Suprapubic skin (tissue), 4 donors: ENCODE measurements around the gene ANKRD13D. TPM values are rescaled to one million over a fixed set of nuclear protein-coding genes. Genes with fewer than 3 reads are reported as not detected.

ENCODE experiments used
- DNase-seq, 2 donors: peaks; one replicate each; pipeline ENCODE4 v3.0.0-alpha.2; 2019; ENCODE audit warnings: low spot score in 2 of 2
- H3K27ac ChIP-seq: fragments of 200-600 bp; sonication (generic); one replicate; pipeline ENCODE4 v1.5.1; 2019
- H3K27me3 ChIP-seq: fragments of 200-600 bp; sonication (generic); one replicate; pipeline ENCODE4 v1.5.1; 2019
- H3K36me3 ChIP-seq: fragments of 200-600 bp; sonication (generic); one replicate; pipeline ENCODE4 v1.5.1; 2019
- H3K4me1 ChIP-seq: fragments of 200-600 bp; sonication (generic); one replicate; pipeline ENCODE4 v1.5.1; 2019
- H3K4me3 ChIP-seq: fragments of 200-600 bp; sonication (generic); one replicate; pipeline ENCODE4 v1.5.1; 2019; ENCODE audit warnings: mild to moderate bottlenecking
- H3K9me3 ChIP-seq: fragments of 200-600 bp; sonication (generic); one replicate; pipeline ENCODE4 v1.5.1; 2019
- CTCF ChIP-seq, 2 donors: fragments of 200-600 bp in 1 of 2; fragments of 450-650 bp in 1 of 2; sonication (generic) in 1 of 2; IDR thresholded peaks; one replicate each; pipeline ENCODE4 v1.5.1; 2016 to 2019; ENCODE audit warnings: antibody characterized with exemption in 2 of 2, mild to moderate bottlenecking in 1 of 2, moderate library complexity in 1 of 2
- EP300 ChIP-seq: sonication (generic); formaldehyde crosslinking; IDR thresholded peaks from one replicate; pipeline ENCODE4 v1.6.1; 2017; ENCODE audit warnings: antibody characterized with exemption
- POLR2A ChIP-seq, 2 donors: fragments of 450-650 bp; IDR thresholded peaks; one replicate each; pipeline ENCODE4 v1.6.1; 2017; ENCODE audit warnings: antibody characterized with exemption in 2 of 2, mild to moderate bottlenecking in 2 of 2, moderate library complexity in 2 of 2
- POLR2AphosphoS5 ChIP-seq, 3 donors: sonication (generic); formaldehyde crosslinking; IDR thresholded peaks; one replicate each; pipeline ENCODE4 v1.6.1; 2017; ENCODE audit warnings: antibody characterized with exemption in 3 of 3
- WGBS: methylation state at CpG from one replicate; pipeline ENCODE4 v1.1.5; 2018; 5-methylcytosine and 5-hydroxymethylcytosine counted together
- total RNA-seq, 4 donors: library from RNA; depleted of rRNA; stranded (reverse); fragments of >200 nt; gene quantifications; one replicate each; pipeline ENCODE4 v1.1.0, GENCODE V29; 2016

The ANKRD13D gene
- total RNA-seq, 4 donors from 2014 or later, result 55.7 to 154 (median 77.2) TPM

- Histone ChIP-seq H3K27ac (peak overlapping the region; percentile 91), H3K27me3 (no peaks in the 10 kb centered on the region), H3K36me3 (peaks cover 37% of the 10 kb centered on the region), H3K4me1 (peaks cover 72% of the 10 kb centered on the region), H3K4me3 (peak overlapping the region; percentile 42), H3K9me3 (no peaks in the 10 kb centered on the region)
- DNase-seq, result peak; percentile 94 to 95
- 2% methylated on average over 7 of the region's 24 CpGs for WGBS
- TF ChIP-seq POLR2A (IDR thresholded peaks at IDR 0.05) (no peak), CTCF (IDR thresholded peaks at IDR 0.05) (no peak), EP300 (no peak), POLR2AphosphoS5 (IDR thresholded peaks at IDR 0.05) (no peak)
Measured at GRCh38 chr11:67277231-67277961, 11.7 kb upstream of the ANKRD13D start.

GRCh38 chr11:67278135-67278938 lies 10.8 kb upstream of the ANKRD13D start:
- Histone ChIP-seq H3K9me3 (no peaks in the 10 kb centered on the region), H3K27ac (peak overlapping the region; percentile 91), H3K36me3 (peaks cover 47% of the 10 kb centered on the region), H3K27me3 (no peaks in the 10 kb centered on the region), H3K4me1 (peaks cover 62% of the 10 kb centered on the region), H3K4me3 (peak overlapping the region; percentile 42)
- 71% methylated on average over 1 of the region's 14 CpGs for WGBS
- TF ChIP-seq POLR2AphosphoS5 (IDR thresholded peaks at IDR 0.05) (no peak), POLR2A (IDR thresholded peaks at IDR 0.05) (no peak), EP300 (no peak)
- peak in 1 of 2 donors; percentile 59 for DNase-seq

GRCh38 chr11:67278939-67279588 lies 10.0 kb upstream of the ANKRD13D start:
- no peak overlapping the region for H3K4me3 ChIP-seq
- H3K27ac ChIP-seq, result peak overlapping the region; percentile 91
- no peak for TF ChIP-seq POLR2AphosphoS5 (IDR thresholded peaks at IDR 0.05)
- no peak for TF ChIP-seq POLR2A (IDR thresholded peaks at IDR 0.05)
- TF ChIP-seq CTCF (IDR thresholded peaks at IDR 0.05), result no peak
- no peak for TF ChIP-seq EP300
- H3K27me3 ChIP-seq, result no peaks in the 10 kb centered on the region
- no peaks in the 10 kb centered on the region for H3K9me3 ChIP-seq
- peaks cover 54% of the 10 kb centered on the region for H3K36me3 ChIP-seq
- H3K4me1 ChIP-seq, result peaks cover 55% of the 10 kb centered on the region
- WGBS, result 95% methylated on average over 8 of the region's 14 CpGs
- DNase-seq, result peak in 1 of 2 donors; percentile 60

- Histone ChIP-seq H3K27ac (peak overlapping the region; percentile 23), H3K4me1 (peaks cover 48% of the 10 kb centered on the region), H3K27me3 (no peaks in the 10 kb centered on the region), H3K9me3 (no peaks in the 10 kb centered on the region), H3K4me3 (no peak overlapping the region), H3K36me3 (peaks cover 61% of the 10 kb centered on the region)
- 87% methylated on average over 12 of the region's 17 CpGs for WGBS
- DNase-seq, result peak in 1 of 2 donors; percentile 54
- TF ChIP-seq CTCF (IDR thresholded peaks at IDR 0.05) (no peak), EP300 (no peak), POLR2A (IDR thresholded peaks at IDR 0.05) (no peak), POLR2AphosphoS5 (IDR thresholded peaks at IDR 0.05) (no peak)
Measured at GRCh38 chr11:67279589-67280340, 9.3 kb upstream of the ANKRD13D start.

- peak in 1 of 2 donors; percentile 47 for DNase-seq
- Histone ChIP-seq H3K9me3 (no peaks in the 10 kb centered on the region), H3K27me3 (no peaks in the 10 kb centered on the region), H3K27ac (peak overlapping the region; percentile 17), H3K4me3 (no peak overlapping the region), H3K4me1 (peaks cover 42% of the 10 kb centered on the region), H3K36me3 (peaks cover 67% of the 10 kb centered on the region)
- WGBS, result 81% methylated on average over 10 of the region's 13 CpGs
- no peak for TF ChIP-seq CTCF (IDR thresholded peaks at IDR 0.05)
Measured at GRCh38 chr11:67280341-67280787, 8.7 kb upstream of the ANKRD13D start.
